Measurements from ENCODE around the gene WFDC10A.

- no peak for TF ChIP-seq EZH2 (IDR thresholded peaks at IDR 0.05; ENCODE audit: insufficient read depth, poor library complexity, severe bottlenecking)
- TF ChIP-seq EZH2phosphoT487 (IDR thresholded peaks at IDR 0.05; ENCODE audit: insufficient read depth, low read depth): no peak
Measured at GRCh38 chr20:45647441-45648050, 18.0 kb downstream of the WFDC10A start.
